Gastrocnemius medialis (tissue), 4 donors: ENCODE measurements around the gene NKTR.
A peak's percentile ranks its signal among the peaks of the same experiment; 100 is the strongest.

Experiments used
- POLR2A ChIP-seq, 2 donors: fragments of 450-650 bp; IDR thresholded peaks; one replicate each; pipeline ENCODE4 v1.6.1; 2017; ENCODE audit warnings: antibody characterized with exemption in 2 of 2, mild to moderate bottlenecking in 2 of 2, moderate library complexity in 2 of 2
- TF ChIP-seq, protein P1 (sequence below), 5 experiments: fragments of 450-650 bp in 3 of 5; fragments of 200-600 bp in 2 of 5; sonication (generic) in 2 of 5; IDR thresholded peaks in 4 of 5; conservative IDR thresholded peaks in 1 of 5; 1 replicate in 4 of 5; 2 replicates in 1 of 5; pipeline ENCODE4 v1.5.1; 2016 to 2019; ENCODE audit warnings: antibody characterized with exemption in 5 of 5, mild to moderate bottlenecking in 3 of 5, moderate library complexity in 3 of 5

- TF ChIP-seq, protein P1, sequence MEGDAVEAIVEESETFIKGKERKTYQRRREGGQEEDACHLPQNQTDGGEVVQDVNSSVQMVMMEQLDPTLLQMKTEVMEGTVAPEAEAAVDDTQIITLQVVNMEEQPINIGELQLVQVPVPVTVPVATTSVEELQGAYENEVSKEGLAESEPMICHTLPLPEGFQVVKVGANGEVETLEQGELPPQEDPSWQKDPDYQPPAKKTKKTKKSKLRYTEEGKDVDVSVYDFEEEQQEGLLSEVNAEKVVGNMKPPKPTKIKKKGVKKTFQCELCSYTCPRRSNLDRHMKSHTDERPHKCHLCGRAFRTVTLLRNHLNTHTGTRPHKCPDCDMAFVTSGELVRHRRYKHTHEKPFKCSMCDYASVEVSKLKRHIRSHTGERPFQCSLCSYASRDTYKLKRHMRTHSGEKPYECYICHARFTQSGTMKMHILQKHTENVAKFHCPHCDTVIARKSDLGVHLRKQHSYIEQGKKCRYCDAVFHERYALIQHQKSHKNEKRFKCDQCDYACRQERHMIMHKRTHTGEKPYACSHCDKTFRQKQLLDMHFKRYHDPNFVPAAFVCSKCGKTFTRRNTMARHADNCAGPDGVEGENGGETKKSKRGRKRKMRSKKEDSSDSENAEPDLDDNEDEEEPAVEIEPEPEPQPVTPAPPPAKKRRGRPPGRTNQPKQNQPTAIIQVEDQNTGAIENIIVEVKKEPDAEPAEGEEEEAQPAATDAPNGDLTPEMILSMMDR (IDR thresholded peaks at IDR 0.05 in 4 of 5, conservative IDR thresholded peaks at IDR 0.05 in 1 of 5), result no peak
- peak in 1 of 2 donors; percentile 3 for TF ChIP-seq POLR2A (IDR thresholded peaks at IDR 0.05)
These were observed 67.9 kb downstream of the NKTR start for GRCh38 chr3:42668413-42668760.
